SK-N-SH (cell line): ENCODE data around the gene RFX4. TPM values are rescaled to one million over a fixed set of nuclear protein-coding genes. Genes with fewer than 3 reads are reported as not detected.

Experiments
- CTCF ChIA-PET: fragments of 300-600, 350-600 bp; formaldehyde crosslinking; extraction: SDS; loops from one replicate; lab custom pipeline; 2021; lab: Yijun Ruan, JAX
- POLR2A ChIA-PET: fragments of 350-600 bp; sonication (Branson Sonifier 250); formaldehyde crosslinking; extraction: SDS; loops from one replicate; lab custom pipeline; 2020; ENCODE audit warnings: antibody characterized with exemption, inconsistent platforms; lab: Yijun Ruan, JAX
- DNase-seq: peaks from one replicate; pipeline ENCODE4 v3.0.0; 2012
- H2AFZ ChIP-seq: fragments of 200-600 bp; sonication (generic); 2 replicates; pipeline ENCODE4 v1.8.1; 2016; ENCODE audit warnings: antibody characterized with exemption, mild to moderate bottlenecking, low read depth
- H3F3A ChIP-seq: fragments of 200-600 bp; sonication (generic); replicated peaks from 2 replicates; pipeline ENCODE3; 2016; ENCODE audit warnings: antibody characterized with exemption, mild to moderate bottlenecking; ENCODE audit not compliant: insufficient read depth
- H3K27ac ChIP-seq, 2 experiments: fragments of 200-500 bp in 1 of 2; fragments of 200-600 bp in 1 of 2; sonication (Bioruptor generic) in 1 of 2; sonication (generic), shearing (Covaris generic) in 1 of 2; 2 replicates each; pipeline versions ENCODE4 v1.5.1 to v1.6.1; 2014 to 2016; ENCODE audit warnings: low read depth in 2 of 2, inconsistent platforms in 1 of 2, low read length in 1 of 2, mild to moderate bottlenecking in 1 of 2, mixed read lengths in 1 of 2
- H3K27me3 ChIP-seq: fragments of 200-600 bp; sonication (generic), shearing (Covaris generic); 2 replicates; pipeline ENCODE4 v1.6.1; 2016; ENCODE audit warnings: mixed run types; ENCODE audit not compliant: insufficient read depth
- H3K36me3 ChIP-seq, 2 experiments: fragments of 200-500 bp in 1 of 2; fragments of 200-600 bp in 1 of 2; sonication (Bioruptor generic) in 1 of 2; sonication (generic) in 1 of 2; replicated peaks in 1 of 2; 2 replicates each; pipeline versions ENCODE3 to v1.5.1; 2014 to 2016; ENCODE audit warnings: low read length in 1 of 2, mild to moderate bottlenecking in 1 of 2; ENCODE audit not compliant: insufficient read depth in 2 of 2, control insufficient read depth in 1 of 2
- H3K4me1 ChIP-seq, 2 experiments: fragments of 200-500 bp in 1 of 2; fragments of 200-600 bp in 1 of 2; sonication (Bioruptor generic) in 1 of 2; sonication (generic), shearing (Covaris generic) in 1 of 2; 2 replicates each; pipeline versions ENCODE4 v1.5.1 to v1.6.1; 2014 to 2016; ENCODE audit warnings: low read depth in 1 of 2, low read length in 1 of 2, mixed run types in 1 of 2; ENCODE audit not compliant: insufficient read depth in 2 of 2, control insufficient read depth in 1 of 2
- H3K4me2 ChIP-seq: fragments of 200-600 bp; sonication (generic), shearing (Covaris generic); 2 replicates; pipeline ENCODE4 v1.6.1; 2017; ENCODE audit warnings: mixed run types
- H3K4me3 ChIP-seq, 2 experiments: fragments of 200-500 bp in 1 of 2; fragments of 200-600 bp in 1 of 2; sonication (Bioruptor generic) in 1 of 2; sonication (generic), shearing (Covaris generic) in 1 of 2; 2 replicates each; pipeline versions ENCODE4 v1.5.1 to v1.8.1; 2014 to 2016; ENCODE audit warnings: low read depth in 2 of 2, inconsistent platforms in 1 of 2, low read length in 1 of 2, mild to moderate bottlenecking in 1 of 2, mixed read lengths in 1 of 2, moderate library complexity in 1 of 2
- H3K79me2 ChIP-seq: fragments of 200-600 bp; sonication (generic); 2 replicates; pipeline ENCODE4 v1.8.1; 2017; ENCODE audit warnings: mild to moderate bottlenecking; ENCODE audit not compliant: insufficient read depth
- H3K9ac ChIP-seq: fragments of 200-600 bp; sonication (generic); 2 replicates; pipeline ENCODE4 v1.6.1; 2017; ENCODE audit warnings: mixed run types
- H3K9me2 ChIP-seq: fragments of 200-600 bp; sonication (generic); 2 replicates; pipeline ENCODE4 v1.6.1; 2017; ENCODE audit warnings: mixed run types
- H3K9me3 ChIP-seq: fragments of 200-600 bp; sonication (generic); 2 replicates; pipeline ENCODE4 v1.6.1; 2017; ENCODE audit warnings: mixed run types, mild to moderate bottlenecking, moderate library complexity
- H4K20me1 ChIP-seq: fragments of 200-600 bp; sonication (generic); 2 replicates; pipeline ENCODE4 v1.6.1; 2017; ENCODE audit warnings: mild to moderate bottlenecking, mixed run types; ENCODE audit not compliant: insufficient read depth
- CHD2 ChIP-seq: fragments of 150-350 bp; IDR thresholded peaks from 2 replicates; pipeline ENCODE4 v1.6.1; 2018; ENCODE audit warnings: low read length; ENCODE audit not compliant: partially characterized antibody
- EP300 ChIP-seq, 2 experiments: IDR thresholded peaks; 2 replicates each; pipeline versions ENCODE4 v1.4.0 to v1.6.1; 2012; ENCODE audit warnings: borderline replicate concordance in 1 of 2, low read depth in 1 of 2, low read length in 1 of 2
- FOSL2 ChIP-seq: IDR thresholded peaks from 2 replicates; pipeline ENCODE4 v1.4.0; 2012; ENCODE audit warnings: low read depth, mild to moderate bottlenecking, moderate library complexity, borderline replicate concordance
- FOXJ3 ChIP-seq: sonication (generic); formaldehyde crosslinking; IDR thresholded peaks from 2 replicates; pipeline ENCODE4 v1.5.1; 2020; ENCODE audit warnings: mild to moderate bottlenecking, missing genetic modification reagents
- FOXM1 ChIP-seq: IDR thresholded peaks from 2 replicates; pipeline ENCODE4 v1.4.0; 2012; ENCODE audit warnings: low read depth, mild to moderate bottlenecking
- JUND ChIP-seq: IDR thresholded peaks from 2 replicates; pipeline ENCODE4 v1.4.0; 2012
- NFIC ChIP-seq: IDR thresholded peaks from 2 replicates; pipeline ENCODE4 v1.4.0; 2012; ENCODE audit warnings: borderline replicate concordance
- NRF1 ChIP-seq: IDR thresholded peaks from 2 replicates; pipeline ENCODE4 v1.6.1; 2012; ENCODE audit warnings: low read depth, mild to moderate bottlenecking, low read length
- RAD21 ChIP-seq: IDR thresholded peaks from 2 replicates; pipeline ENCODE4 v1.6.1; 2012; ENCODE audit warnings: mild to moderate bottlenecking, low read length
- RFX5 ChIP-seq: IDR thresholded peaks from 2 replicates; pipeline ENCODE4 v1.6.1; 2012; ENCODE audit warnings: mild to moderate bottlenecking, improper control_type of control experiment, low read length
- SMC3 ChIP-seq: IDR thresholded peaks from 2 replicates; pipeline ENCODE4 v1.6.1; 2012; ENCODE audit warnings: low read depth, low read length, improper control_type of control experiment
- TAF1 ChIP-seq: IDR thresholded peaks from 2 replicates; pipeline ENCODE4 v1.6.1; 2012; ENCODE audit warnings: low read depth, mild to moderate bottlenecking, low read length, moderate library complexity, borderline replicate concordance
- TCF12 ChIP-seq: IDR thresholded peaks from 2 replicates; pipeline ENCODE4 v1.4.0; 2012
- TEAD4 ChIP-seq: IDR thresholded peaks from 2 replicates; pipeline ENCODE4 v1.4.0; 2012; ENCODE audit warnings: mild to moderate bottlenecking, borderline replicate concordance; ENCODE audit not compliant: insufficient read depth
- YY1 ChIP-seq: IDR thresholded peaks from 2 replicates; pipeline ENCODE4 v1.4.0; 2012; ENCODE audit warnings: low read depth, mild to moderate bottlenecking
- WGBS: methylation state at CpG from one replicate; pipeline ENCODE4 v1.1.6; 2017; ENCODE audit warnings: low lambda C conversion rate; 5-methylcytosine and 5-hydroxymethylcytosine counted together
- polyA plus RNA-seq, 3 experiments: library from polyadenylated mRNA; depleted of rRNA; stranded (reverse); fragments of >200 nt; gene quantifications; 2 replicates each; pipeline ENCODE4 v1.2.3, GENCODE V29; 2012
- TF ChIP-seq, protein P1 (sequence below): IDR thresholded peaks from 2 replicates; pipeline ENCODE4 v1.6.1; 2012; ENCODE audit warnings: mild to moderate bottlenecking, low read depth, low read length, moderate library complexity
- TF ChIP-seq, protein P2 (sequence below): IDR thresholded peaks from 2 replicates; pipeline ENCODE4; 2012
- TF ChIP-seq, protein P3 (sequence below): fragments of 150-350 bp; IDR thresholded peaks from 2 replicates; pipeline ENCODE4 v1.6.1; 2017; ENCODE audit warnings: antibody characterized with exemption, low read length, low read depth, borderline replicate concordance

Gene RFX4
- polyA plus RNA-seq, 1 of the 3 experiments (the other 2 are of a cell fraction): not detected

DNA sequence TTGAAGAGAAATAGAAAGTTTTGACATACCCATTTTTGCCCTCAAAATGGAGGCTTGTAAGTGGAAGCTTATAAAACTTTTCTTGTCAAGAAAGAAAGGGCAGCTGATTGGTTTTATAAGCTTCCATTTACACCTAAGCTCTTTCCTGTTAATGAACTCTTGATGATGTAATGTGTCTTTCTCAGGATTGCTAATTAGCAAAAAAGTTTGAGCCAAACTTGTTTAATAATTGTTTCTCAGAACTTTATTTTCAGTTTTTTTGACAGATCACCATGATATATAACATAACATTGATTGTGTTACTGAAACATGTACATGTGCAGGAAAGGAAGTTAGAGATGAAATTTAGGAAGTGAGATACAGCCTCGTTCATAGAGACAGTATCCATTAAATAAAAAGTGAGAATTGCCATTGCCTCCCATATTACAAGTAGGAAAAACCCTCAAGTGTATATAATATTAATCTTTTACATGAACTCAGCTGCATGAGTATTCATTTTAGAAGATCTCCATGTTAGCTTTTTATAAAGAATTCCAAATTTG lies 218.4 kb downstream of the RFX4 start:
- Histone ChIP-seq H3K9me3 (no peaks in the 10 kb centered on the region), H3K4me3 (no peak overlapping the region), H3K9me2 (no peaks in the 10 kb centered on the region), H4K20me1 (no peaks in the 10 kb centered on the region), H3K79me2 (no peaks in the 10 kb centered on the region; the same call in 1 of the 2 replicates), H3F3A (peaks cover 3% of the 10 kb centered on the region), H2AFZ (no peak overlapping the region), H3K4me1 (no peaks in the 10 kb centered on the region), H3K27ac (no peak overlapping the region), H3K36me3 (peaks cover 15 to 28% of the 10 kb centered on the region in 2 experiments), H3K9ac (no peak overlapping the region), H3K4me2 (no peak overlapping the region), H3K27me3 (no peaks in the 10 kb centered on the region)
- no peak for DNase-seq
- ChIA-PET POLR2A (no interaction called here), CTCF (interaction anchor here (0.6 kb wide), 1 partner anchor 247 kb away, joined by 3 read pairs; no protein-coding TSS in a partner anchor)
- 88% methylated on average over 1 of the region's 1 CpG for WGBS
- TF ChIP-seq NFIC (no peak), FOSL2 (no peak), RAD21 (no peak), TCF12 (no peak), YY1 (no peak), FOXM1 (no peak), CHD2 (no peak), FOXJ3 (no peak), EP300 (IDR thresholded peaks at IDR 0.05; ENCODE audit: borderline replicate concordance in 1 of 2, low read depth in 1 of 2, low read length in 1 of 2) (no peak)
- TF ChIP-seq, protein P1, sequence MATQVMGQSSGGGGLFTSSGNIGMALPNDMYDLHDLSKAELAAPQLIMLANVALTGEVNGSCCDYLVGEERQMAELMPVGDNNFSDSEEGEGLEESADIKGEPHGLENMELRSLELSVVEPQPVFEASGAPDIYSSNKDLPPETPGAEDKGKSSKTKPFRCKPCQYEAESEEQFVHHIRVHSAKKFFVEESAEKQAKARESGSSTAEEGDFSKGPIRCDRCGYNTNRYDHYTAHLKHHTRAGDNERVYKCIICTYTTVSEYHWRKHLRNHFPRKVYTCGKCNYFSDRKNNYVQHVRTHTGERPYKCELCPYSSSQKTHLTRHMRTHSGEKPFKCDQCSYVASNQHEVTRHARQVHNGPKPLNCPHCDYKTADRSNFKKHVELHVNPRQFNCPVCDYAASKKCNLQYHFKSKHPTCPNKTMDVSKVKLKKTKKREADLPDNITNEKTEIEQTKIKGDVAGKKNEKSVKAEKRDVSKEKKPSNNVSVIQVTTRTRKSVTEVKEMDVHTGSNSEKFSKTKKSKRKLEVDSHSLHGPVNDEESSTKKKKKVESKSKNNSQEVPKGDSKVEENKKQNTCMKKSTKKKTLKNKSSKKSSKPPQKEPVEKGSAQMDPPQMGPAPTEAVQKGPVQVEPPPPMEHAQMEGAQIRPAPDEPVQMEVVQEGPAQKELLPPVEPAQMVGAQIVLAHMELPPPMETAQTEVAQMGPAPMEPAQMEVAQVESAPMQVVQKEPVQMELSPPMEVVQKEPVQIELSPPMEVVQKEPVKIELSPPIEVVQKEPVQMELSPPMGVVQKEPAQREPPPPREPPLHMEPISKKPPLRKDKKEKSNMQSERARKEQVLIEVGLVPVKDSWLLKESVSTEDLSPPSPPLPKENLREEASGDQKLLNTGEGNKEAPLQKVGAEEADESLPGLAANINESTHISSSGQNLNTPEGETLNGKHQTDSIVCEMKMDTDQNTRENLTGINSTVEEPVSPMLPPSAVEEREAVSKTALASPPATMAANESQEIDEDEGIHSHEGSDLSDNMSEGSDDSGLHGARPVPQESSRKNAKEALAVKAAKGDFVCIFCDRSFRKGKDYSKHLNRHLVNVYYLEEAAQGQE: no peak
- TF ChIP-seq, protein P2, sequence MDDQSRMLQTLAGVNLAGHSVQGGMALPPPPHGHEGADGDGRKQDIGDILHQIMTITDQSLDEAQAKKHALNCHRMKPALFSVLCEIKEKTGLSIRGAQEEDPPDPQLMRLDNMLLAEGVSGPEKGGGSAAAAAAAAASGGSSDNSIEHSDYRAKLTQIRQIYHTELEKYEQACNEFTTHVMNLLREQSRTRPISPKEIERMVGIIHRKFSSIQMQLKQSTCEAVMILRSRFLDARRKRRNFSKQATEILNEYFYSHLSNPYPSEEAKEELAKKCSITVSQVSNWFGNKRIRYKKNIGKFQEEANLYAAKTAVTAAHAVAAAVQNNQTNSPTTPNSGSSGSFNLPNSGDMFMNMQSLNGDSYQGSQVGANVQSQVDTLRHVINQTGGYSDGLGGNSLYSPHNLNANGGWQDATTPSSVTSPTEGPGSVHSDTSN: no peak

DNA sequence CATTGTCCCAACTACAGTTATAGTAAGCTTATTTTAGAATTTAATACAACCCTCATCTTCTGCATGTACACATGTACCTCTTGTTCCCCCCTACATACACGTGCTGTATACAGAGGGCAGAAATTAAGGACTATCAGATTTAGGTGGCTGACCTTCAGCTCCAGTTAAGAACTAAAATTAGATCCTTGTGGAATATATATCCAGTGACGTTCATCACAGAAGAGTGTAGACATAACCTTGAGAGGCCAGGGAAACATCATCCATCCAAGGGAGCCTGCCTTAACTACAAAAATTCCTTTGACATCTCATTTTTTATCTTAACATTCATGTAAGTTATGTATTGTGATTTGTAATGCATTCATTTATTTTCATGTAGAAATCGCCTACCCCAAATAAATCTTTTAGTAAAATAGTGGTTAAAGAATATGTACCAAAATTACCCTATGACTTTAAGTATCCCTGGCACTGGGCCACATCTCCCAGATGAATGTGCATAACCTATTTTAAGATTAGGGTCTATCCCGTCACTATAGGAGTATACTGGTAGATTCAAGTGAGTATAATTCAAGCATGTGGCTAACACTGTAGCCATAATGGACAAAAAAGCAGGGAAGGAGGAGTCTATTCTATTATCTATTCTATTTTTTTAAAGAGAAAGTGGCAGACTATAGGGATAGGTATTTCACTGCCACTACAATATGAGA lies 219.2 kb downstream of the RFX4 start:
- no peaks in the 10 kb centered on the region for H3K27me3 ChIP-seq
- no peak for DNase-seq
- no peaks in the 10 kb centered on the region for H3K9me2 ChIP-seq
- H3K79me2 ChIP-seq: no peaks in the 10 kb centered on the region; the same call in 1 of the 2 replicates
- ChIA-PET POLR2A (no interaction called here), CTCF (no interaction called here)
- no peaks in the 10 kb centered on the region for H3K9me3 ChIP-seq
- H3K4me1 ChIP-seq: no peaks in the 10 kb centered on the region
- H3K4me2 ChIP-seq: no peak overlapping the region
- WGBS: 89% methylated on average over 4 of the region's 4 CpGs
- H3K27ac ChIP-seq: no peak overlapping the region
- peaks cover 3% of the 10 kb centered on the region for H3F3A ChIP-seq
- no peak overlapping the region for H3K9ac ChIP-seq
- H3K4me3 ChIP-seq: no peak overlapping the region
- no peaks in the 10 kb centered on the region for H4K20me1 ChIP-seq
- H3K36me3 ChIP-seq: peaks cover 17 to 28% of the 10 kb centered on the region in 2 experiments
- no peak overlapping the region for H2AFZ ChIP-seq
- TF ChIP-seq TAF1: no peak
- TF ChIP-seq NRF1: no peak
- TF ChIP-seq RFX5: no peak
- TF ChIP-seq TEAD4: no peak
- TF ChIP-seq, protein P2: no peak
- TF ChIP-seq NFIC: no peak
- no peak for TF ChIP-seq SMC3
- TF ChIP-seq, protein P3, sequence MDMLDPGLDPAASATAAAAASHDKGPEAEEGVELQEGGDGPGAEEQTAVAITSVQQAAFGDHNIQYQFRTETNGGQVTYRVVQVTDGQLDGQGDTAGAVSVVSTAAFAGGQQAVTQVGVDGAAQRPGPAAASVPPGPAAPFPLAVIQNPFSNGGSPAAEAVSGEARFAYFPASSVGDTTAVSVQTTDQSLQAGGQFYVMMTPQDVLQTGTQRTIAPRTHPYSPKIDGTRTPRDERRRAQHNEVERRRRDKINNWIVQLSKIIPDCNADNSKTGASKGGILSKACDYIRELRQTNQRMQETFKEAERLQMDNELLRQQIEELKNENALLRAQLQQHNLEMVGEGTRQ: no peak
- TF ChIP-seq TCF12: no peak
- TF ChIP-seq FOXM1: no peak
- no peak for TF ChIP-seq FOXJ3
- no peak for TF ChIP-seq JUND
